MG63 (cell line): ENCODE measurements around the gene FAM120B. TPM values are rescaled to one million over a fixed set of nuclear protein-coding genes. Genes with fewer than 3 reads are reported as not detected.
A peak's percentile ranks its signal among the peaks of the same experiment; 100 is the strongest.
"Not testable (repeated sequence)": the region's sequence is repeated elsewhere in the genome, so short reads cannot be mapped to it uniquely, and the experiment has no call there.

ENCODE experiments used
- DNase-seq: peaks from one replicate; pipeline ENCODE4 v3.0.0-alpha.2; 2020
- H3K27me3 ChIP-seq: fragments of 250-450 bp; sonication (Bioruptor Pico); 2 replicates; pipeline ENCODE4 v1.5.1; 2020; ENCODE audit warnings: mild to moderate bottlenecking, moderate library complexity
- H3K36me3 ChIP-seq: fragments of 250-450 bp; sonication (Bioruptor Pico); 2 replicates; pipeline ENCODE4 v1.5.1; 2020; ENCODE audit warnings: mild to moderate bottlenecking, moderate library complexity
- H3K4me3 ChIP-seq: fragments of 250-450 bp; sonication (Bioruptor Pico); 2 replicates; pipeline ENCODE4 v1.5.1; 2020; ENCODE audit warnings: mild to moderate bottlenecking, moderate library complexity
- H3K9me3 ChIP-seq: fragments of 250-450 bp; sonication (Bioruptor Pico); 2 replicates; pipeline ENCODE4 v1.5.1; 2020; ENCODE audit warnings: mild to moderate bottlenecking, moderate library complexity
- total RNA-seq: library from RNA; depleted of rRNA; stranded (reverse); fragments of >200 nt; shearing (Covaris generic); gene quantifications from 2 replicates; pipeline ENCODE4 v1.2.3, GENCODE V29; 2014; ENCODE audit warnings: low replicate concordance; rRNA removed

FAM120B gene, protein sequence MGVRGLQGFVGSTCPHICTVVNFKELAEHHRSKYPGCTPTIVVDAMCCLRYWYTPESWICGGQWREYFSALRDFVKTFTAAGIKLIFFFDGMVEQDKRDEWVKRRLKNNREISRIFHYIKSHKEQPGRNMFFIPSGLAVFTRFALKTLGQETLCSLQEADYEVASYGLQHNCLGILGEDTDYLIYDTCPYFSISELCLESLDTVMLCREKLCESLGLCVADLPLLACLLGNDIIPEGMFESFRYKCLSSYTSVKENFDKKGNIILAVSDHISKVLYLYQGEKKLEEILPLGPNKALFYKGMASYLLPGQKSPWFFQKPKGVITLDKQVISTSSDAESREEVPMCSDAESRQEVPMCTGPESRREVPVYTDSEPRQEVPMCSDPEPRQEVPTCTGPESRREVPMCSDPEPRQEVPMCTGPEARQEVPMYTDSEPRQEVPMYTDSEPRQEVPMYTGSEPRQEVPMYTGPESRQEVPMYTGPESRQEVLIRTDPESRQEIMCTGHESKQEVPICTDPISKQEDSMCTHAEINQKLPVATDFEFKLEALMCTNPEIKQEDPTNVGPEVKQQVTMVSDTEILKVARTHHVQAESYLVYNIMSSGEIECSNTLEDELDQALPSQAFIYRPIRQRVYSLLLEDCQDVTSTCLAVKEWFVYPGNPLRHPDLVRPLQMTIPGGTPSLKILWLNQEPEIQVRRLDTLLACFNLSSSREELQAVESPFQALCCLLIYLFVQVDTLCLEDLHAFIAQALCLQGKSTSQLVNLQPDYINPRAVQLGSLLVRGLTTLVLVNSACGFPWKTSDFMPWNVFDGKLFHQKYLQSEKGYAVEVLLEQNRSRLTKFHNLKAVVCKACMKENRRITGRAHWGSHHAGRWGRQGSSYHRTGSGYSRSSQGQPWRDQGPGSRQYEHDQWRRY
- 11.5 and 14.3 TPM in 2 replicates for total RNA-seq

DNA sequence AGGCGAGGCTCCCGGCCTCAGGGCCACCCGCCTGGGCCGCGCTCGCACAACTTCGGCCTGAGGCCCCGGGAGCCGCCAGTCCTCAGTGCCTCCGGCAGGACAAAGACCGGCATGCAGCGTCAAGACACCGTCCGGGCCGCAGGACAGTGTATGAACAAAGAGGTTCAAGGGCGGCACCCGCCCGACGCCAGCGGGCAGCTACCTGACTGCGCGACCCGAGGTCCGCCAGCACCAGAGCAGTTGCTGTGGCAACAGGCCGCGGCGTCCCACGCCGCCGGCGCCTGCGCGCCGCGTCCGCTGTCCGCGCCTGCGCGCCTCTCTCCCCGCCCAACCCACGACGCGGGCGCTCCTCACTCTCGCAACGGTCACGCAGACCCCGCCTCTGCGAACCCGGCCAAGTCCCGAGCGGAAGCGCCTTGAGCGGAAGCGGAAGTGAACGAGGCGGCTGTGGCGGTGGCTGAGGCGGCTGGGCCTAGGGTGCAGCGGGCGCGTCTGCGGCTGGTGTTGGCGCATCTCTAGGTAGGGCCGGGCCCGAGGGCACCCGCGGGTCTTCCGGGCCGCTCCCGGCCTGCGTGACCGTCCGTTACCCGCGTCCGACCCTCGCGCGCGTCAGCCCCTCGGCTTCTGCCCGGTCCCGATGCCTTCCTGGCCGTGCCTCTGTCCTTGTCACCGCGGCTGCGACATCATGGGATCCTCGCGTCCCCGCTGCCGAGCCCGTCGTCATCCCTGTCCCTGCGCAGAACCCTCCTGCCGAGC, at the start of gene FAM120B:
Gene FAM120B (plus strand): TSS at position 435 of the 756 bp plus-strand sequence. CDS start 10,633 bp downstream, outside the sequence.
- DNase-seq = peak; percentile 96
- Histone ChIP-seq H3K27me3 (no peaks in the 10 kb centered on the region), H3K9me3 (no peaks in the 10 kb centered on the region), H3K4me3 (peak within 1 kb of the TSS; percentile 98), H3K36me3 (peaks cover 8% of the 10 kb centered on the region)

DNA sequence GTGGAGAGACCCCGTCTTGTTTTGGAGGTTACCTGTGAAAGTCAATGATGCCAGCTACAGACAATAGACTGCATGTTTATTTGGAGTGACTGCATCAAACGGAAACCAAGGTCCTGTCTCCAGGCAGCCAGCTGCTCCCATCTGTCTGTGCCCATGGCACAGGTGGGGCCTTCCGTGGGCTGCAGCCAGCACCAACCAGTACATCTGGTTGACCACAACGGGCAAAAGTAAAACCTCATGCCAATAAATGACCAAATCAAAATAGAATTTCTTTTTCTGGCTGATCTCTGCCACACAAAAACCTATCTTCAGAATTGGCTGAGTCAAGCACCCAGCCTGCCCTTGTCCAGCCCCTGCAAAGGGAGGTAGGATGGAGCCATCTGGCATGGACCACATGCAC, 49.2 kb upstream of the FAM120B start:
- Histone ChIP-seq H3K4me3 (no peak overlapping the region), H3K36me3 (no peaks in the 10 kb centered on the region), H3K27me3 (no peaks in the 10 kb centered on the region), H3K9me3 (no peaks in the 10 kb centered on the region)
- peak; percentile 35 for DNase-seq

DNA sequence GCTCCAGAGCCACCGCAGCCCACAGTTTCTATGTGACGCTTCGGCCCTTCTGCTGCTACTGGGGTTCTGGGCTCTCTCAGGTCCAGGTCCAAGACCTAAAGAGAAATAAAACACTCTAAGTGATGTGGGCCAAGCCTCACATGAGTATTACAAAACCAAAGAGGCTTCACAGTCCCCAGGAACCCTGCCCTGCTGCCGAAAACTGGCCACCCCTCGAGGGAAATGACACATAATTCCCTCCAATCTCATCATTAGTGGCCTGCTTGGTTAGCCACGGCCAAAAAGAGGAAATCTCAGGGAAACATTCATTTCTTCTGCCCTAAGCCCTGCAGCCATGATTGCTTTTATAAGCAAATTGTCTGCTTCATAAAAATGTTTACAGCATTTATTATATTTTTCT, 48.2 kb upstream of the FAM120B start:
- Histone ChIP-seq H3K9me3 (no peaks in the 10 kb centered on the region), H3K27me3 (no peaks in the 10 kb centered on the region), H3K36me3 (no peaks in the 10 kb centered on the region), H3K4me3 (no peak overlapping the region)
- DNase-seq = no peak

DNA sequence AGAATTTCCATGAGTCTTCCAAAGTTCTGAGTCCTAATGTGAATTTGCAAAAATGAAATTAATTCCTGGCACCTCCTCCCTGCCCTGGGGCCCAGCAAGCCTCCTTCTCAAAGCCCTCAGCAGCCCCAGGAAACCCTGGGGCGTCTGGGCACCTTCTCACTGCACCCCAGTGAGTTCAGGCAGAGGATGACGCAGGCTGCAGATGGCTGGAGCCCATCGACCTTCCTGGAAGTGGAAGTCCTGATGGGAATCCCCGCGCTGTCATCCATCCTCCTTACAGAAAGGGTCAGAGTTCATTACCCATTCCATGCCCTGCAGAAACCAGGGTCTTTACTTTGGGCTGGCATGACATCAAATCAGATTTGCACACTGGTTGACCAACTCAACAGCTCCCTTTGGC, 47.3 kb upstream of the FAM120B start:
- no peaks in the 10 kb centered on the region for H3K36me3 ChIP-seq
- H3K9me3 ChIP-seq = no peaks in the 10 kb centered on the region
- DNase-seq = peak; percentile 46
- H3K4me3 ChIP-seq = no peak overlapping the region
- H3K27me3 ChIP-seq = no peaks in the 10 kb centered on the region

DNA sequence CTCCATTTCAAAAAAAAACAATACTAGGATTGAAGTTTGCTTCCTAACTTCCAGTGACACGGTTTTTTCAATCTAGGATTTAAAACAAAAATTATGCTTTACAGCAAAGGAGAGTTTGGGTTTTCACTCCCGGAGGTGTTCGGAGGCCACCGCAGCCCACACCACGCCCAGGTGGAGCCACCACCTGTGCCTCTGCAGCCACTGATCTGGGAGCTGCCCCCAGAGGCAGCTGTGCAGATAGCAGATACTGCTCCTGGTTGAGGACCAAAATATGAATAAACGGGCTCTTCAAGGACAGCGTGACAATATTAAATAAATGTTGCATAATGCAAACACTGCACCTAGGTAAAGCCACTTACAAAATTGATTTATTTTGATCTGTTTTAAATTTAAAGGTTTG, 45.9 kb upstream of the FAM120B start:
- no peaks in the 10 kb centered on the region for H3K36me3 ChIP-seq
- no peaks in the 10 kb centered on the region for H3K9me3 ChIP-seq
- DNase-seq = no peak
- H3K27me3 ChIP-seq = no peaks in the 10 kb centered on the region
- H3K4me3 ChIP-seq = no peak overlapping the region

DNA sequence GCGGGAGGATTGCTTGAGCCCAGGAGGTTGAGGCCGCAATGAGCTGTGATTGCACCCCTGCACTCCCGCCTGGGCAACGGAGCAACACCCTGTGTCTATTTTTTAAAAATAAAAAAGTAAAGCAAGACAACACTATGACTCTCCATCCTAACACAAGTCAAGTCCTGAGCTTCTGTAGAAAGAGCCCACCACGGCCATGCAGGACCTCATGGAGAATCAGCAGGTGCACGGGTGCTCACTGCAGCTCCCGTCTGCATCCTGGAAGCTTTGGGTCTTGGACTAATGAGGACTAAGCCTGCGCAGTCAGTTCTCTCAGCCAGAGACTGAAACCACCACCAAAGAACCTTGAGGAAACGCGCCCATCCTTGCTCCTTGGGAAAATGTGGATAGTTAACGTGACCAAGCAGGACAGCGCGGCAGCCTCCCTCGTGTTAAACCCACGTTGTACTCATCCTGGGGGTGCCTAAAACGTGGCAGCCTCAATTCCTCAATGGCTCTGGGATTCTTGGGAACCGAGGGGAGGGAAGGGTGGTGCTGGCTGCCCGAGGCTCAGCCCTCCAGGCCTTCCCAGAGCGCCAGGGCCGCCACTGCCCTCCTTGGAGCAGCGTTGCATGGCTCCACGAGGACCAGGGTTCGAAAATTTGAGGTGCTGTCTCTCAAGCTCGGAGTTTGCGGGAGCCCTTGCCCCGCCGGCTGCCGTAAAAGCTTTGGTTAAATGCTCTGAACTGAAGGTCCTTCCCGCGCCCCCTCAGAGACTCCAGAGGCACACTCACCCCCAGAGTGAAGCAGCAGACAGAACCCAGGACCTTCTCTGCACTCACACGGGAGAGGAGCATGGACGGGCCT, 44.7 kb upstream of the FAM120B start:
- no peak for DNase-seq
- H3K27me3 ChIP-seq = no peaks in the 10 kb centered on the region

DNA sequence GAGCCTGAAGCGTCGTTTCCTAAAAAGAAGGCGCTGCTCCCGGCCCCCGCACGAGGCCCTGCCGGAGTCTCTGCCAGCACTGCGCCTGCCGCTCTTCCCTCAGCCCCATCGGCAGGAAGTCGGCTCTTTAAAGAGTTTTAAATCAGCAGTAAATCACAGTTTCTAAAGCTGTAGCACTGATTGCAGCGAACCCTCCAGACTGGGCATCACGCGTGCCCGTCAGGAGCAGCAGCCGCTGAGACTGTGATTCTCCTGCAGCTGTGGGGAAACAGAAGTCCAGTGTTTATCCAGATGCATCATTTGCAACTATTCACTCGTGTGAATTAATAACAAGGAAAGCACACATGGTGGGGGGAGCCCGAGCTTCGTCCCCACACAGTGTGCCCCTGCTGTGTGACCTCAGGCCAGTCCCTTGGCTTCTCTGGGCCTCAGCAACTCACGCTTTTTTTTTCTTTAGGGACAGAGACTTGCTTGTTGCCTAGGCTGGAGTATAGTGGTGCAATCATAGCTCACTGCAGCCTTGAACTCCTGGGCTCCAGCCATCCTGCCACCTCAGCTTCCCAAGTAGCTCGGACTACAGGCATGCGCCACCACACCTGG, 44.0 kb upstream of the FAM120B start:
- Histone ChIP-seq H3K36me3 (no peaks in the 10 kb centered on the region), H3K9me3 (no peaks in the 10 kb centered on the region), H3K4me3 (no peak overlapping the region), H3K27me3 (no peaks in the 10 kb centered on the region)
- DNase-seq = no peak

More for the DNA sequence above, 44.7 kb upstream of the FAM120B start:
- H3K36me3 ChIP-seq = no peaks in the 10 kb centered on the region
- H3K4me3 ChIP-seq = no peak overlapping the region
- no peaks in the 10 kb centered on the region for H3K9me3 ChIP-seq

DNA sequence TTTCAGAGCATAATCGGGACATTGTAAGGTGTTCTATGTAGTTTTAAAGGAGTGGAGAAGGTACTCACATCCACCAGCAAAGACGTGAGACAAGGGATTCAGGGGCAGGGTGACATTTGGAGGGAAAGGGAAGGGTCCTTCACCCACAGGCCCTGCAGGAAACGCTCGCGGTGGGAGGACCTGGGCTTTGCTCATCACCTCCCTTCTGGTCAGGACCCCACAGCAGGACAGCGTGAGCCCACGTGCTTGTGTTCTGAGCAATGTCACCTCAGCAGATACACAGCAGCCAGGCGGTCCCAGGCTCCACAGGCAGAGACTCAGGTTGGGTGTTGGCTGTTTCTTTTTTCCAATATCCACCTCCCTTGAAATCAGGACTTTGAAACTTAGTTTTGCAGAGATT, 43.1 kb upstream of the FAM120B start:
- H3K4me3 ChIP-seq = no peak overlapping the region
- no peaks in the 10 kb centered on the region for H3K9me3 ChIP-seq
- no peak for DNase-seq
- H3K27me3 ChIP-seq = no peaks in the 10 kb centered on the region
- H3K36me3 ChIP-seq = no peaks in the 10 kb centered on the region

DNA sequence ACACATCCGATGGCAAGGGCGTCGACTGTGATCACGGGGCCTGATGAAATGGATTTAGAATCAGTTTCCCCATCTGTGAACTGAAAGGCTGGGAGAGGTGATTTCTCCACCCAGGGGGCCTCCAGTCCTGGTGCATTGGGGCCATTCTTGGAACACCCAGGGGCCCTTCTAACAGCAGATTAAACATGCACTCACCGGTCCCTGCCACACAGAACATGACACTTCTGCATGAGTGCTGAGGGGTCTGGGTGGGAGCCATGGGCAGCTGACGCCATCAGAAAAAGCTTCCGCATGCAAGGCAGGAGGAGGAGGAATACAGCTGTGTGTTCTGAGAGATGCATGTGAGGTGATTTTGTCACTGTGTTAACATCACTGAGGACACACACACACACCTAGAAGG, 42.5 kb upstream of the FAM120B start:
- Histone ChIP-seq H3K4me3 (no peak overlapping the region), H3K9me3 (no peaks in the 10 kb centered on the region), H3K36me3 (no peaks in the 10 kb centered on the region), H3K27me3 (no peaks in the 10 kb centered on the region)
- no peak for DNase-seq

DNA sequence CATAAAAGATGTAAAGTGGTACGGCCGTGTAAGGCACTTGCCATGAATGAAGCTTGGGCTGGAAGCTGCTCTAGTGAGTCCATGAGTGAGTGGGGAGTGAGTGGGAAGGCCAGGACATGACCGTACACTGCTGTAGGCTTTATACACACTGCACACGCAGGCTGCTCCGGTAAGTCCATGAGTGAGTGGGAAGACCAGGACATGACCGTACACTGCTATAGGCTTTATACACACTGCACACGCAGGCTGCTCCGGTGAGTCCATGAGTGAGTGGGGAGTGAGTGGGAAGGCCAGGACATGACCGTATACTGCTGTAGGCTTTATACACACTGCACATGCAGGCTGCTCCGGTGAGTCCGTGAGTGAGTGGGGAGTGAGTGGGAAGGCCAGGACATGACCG, 41.9 kb upstream of the FAM120B start:
- H3K27me3 ChIP-seq, H3K9me3 ChIP-seq, H3K36me3 ChIP-seq, H3K4me3 ChIP-seq, DNase-seq: not testable (repeated sequence)

DNA sequence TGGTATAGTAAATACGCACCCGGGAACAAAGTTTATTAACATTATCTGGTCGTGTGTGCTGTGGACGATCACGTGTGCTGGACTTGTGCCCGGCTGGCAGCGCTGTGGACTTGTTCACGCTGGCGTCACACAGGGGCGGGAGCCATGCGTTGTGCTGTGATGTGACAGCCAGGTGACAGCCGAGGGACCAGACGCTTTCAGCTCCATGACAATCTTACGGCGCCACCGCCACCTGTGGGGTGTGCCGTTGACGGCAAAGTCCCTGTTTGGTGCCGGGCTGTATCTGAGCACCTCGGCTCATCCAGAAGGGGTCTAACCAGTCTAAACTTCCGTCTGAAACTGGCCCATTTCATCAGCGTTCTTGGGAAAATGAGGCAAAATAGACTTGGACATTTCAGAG, 40.9 kb upstream of the FAM120B start:
- Histone ChIP-seq H3K4me3 (no peak overlapping the region), H3K9me3 (no peaks in the 10 kb centered on the region), H3K36me3 (no peaks in the 10 kb centered on the region), H3K27me3 (no peaks in the 10 kb centered on the region)
- DNase-seq = no peak

DNA sequence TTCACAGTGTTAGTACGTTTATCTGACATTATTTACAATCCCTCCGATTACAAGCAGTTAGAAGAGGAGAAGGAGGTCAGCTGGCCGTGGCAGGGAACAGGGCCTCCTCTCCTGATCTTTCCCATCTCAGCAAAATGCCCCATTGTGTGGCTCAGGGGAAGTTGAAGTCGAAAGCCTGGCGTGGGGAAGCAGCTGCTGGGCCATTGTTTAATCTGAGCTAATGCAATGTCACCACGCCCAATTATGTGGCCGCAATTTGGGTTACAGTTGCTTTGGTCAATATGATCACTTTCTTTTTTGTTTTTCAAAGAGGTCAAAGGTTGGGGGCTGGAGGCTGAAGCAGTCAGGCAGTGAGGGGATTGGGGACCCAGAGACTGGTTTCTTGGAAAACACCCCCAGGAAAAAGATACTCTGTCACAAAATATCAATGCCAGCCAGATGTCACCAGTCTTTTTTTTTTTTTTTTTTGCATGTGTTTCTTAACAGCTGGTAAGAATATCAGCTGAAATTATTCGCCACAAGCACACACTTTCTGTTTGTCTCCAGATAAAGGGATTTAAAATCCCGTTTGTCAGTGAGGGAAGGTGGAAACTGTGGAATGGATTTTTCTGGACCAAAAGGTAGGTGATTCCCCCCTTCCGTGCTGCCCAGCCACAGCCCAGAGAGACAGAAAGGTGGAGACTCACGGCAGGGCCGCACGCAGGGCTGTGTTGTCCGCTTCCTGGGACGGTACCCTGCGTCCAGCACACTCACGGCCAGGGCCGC, 40.3 kb upstream of the FAM120B start:
- DNase-seq = no peak
- no peaks in the 10 kb centered on the region for H3K27me3 ChIP-seq
- no peaks in the 10 kb centered on the region for H3K36me3 ChIP-seq
- no peak overlapping the region for H3K4me3 ChIP-seq
- no peaks in the 10 kb centered on the region for H3K9me3 ChIP-seq

DNA sequence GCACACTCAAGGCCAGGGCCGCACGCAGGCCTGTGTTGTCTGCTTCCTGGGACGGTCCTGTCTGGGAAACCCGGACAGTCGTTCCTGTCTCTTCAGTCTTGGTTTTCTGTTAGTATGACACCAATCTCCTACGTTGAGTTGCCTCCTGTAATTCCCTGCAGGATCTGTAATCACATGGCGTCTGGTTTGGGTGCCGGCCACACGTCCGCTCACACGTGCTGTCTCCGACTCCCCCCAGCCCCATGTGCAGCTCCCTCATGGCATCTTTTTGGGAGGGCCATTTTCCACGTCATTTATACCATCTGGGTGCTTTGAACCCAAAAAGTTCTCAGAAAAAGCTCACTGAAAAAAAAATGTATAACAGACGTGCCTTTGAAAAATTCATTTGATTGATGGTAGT, 38.9 kb upstream of the FAM120B start:
- no peaks in the 10 kb centered on the region for H3K36me3 ChIP-seq
- no peak for DNase-seq
- H3K9me3 ChIP-seq = no peaks in the 10 kb centered on the region
- H3K27me3 ChIP-seq = no peaks in the 10 kb centered on the region
- no peak overlapping the region for H3K4me3 ChIP-seq

DNA sequence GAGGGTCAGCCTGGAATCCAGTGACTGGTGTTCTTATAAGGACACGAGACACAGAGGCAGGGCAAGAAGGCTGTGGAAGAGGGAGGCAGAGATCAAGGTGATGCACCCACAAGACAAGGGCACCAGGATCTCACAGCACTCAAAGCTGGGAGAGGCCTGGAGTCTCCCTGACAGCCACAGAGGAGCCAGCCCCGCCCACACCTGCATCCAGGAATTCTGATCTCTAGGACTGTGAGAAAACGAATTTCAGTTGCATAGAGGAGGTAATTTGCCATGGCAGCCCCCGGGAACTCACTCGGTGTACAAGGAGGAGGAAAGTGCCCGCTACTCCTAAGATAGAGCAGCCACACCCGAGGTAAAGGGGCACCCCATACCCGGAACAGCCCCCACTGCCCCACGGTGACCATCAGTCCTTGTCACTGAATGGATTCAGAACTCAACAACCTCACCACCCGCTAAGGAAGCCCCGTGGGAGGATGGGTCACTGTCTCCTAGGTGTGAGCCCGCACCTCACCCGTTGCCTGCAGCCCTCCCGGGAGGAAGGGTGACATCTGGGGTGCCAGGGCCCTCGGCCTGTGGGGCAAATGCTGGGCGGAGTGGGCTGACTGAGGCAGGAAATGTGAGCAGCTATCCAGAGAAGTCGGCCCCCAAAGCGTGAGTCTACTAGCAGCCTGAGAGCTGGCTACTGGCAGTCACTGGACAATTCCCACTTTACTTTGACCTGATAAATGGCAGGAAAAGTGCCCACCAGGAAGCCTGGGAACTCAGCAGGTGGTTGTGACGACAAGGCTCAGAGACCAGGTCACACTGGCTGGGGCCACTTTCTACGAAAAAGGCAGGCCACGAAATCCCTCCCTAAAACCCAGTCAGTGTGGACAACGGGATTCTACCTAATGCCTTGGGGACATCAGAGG, 38.1 kb upstream of the FAM120B start:
- Histone ChIP-seq H3K27me3 (no peaks in the 10 kb centered on the region), H3K36me3 (no peaks in the 10 kb centered on the region), H3K4me3 (no peak overlapping the region), H3K9me3 (no peaks in the 10 kb centered on the region)
- no peak for DNase-seq
